Neural progenitor cell (in vitro differentiated cells): ENCODE measurements around the gene PDIA3.

Source experiments
- CTCF ChIP-seq: fragments of 200-600 bp; sonication (generic); IDR thresholded peaks from 2 replicates; pipeline ENCODE4 v1.5.1; 2017; ENCODE audit warnings: antibody characterized with exemption, mild to moderate bottlenecking
- EZH2 ChIP-seq: fragments of 200-600 bp; sonication (generic); IDR thresholded peaks from 2 replicates; pipeline ENCODE4 v1.6.1; 2017; ENCODE audit warnings: antibody characterized with exemption, mild to moderate bottlenecking, moderate library complexity
- EZH2phosphoT487 ChIP-seq: fragments of 200-600 bp; sonication (generic); IDR thresholded peaks from 2 replicates; pipeline ENCODE4 v1.6.1; 2017; ENCODE audit warnings: antibody characterized with exemption

- TF ChIP-seq CTCF (no peak), EZH2phosphoT487 (no peak), EZH2 (no peak)
These were observed 62.3 kb downstream of the PDIA3 start for GRCh38 chr15:43808435-43808950.
